GM12892 (cell line): Measurements from ENCODE around the gene LTK.

Experiments used
- DNase-seq: peaks from one replicate; pipeline ENCODE4 v3.0.0; 2011; ENCODE audit not compliant: insufficient read length
- FAIRE-seq: peaks from 2 replicates; lab custom pipeline; 2011; peaks lifted over from hg19 to GRCh38; lab: Jason Lieb, UNC
- POLR2A ChIP-seq: IDR thresholded peaks from 2 replicates; pipeline ENCODE4 v1.6.1; 2011; ENCODE audit warnings: low read depth, low read length, control low read depth
- POLR2AphosphoS5 ChIP-seq: IDR thresholded peaks from 2 replicates; pipeline ENCODE4 v1.6.1; 2011; ENCODE audit warnings: low read depth, low read length, control low read depth
- TAF1 ChIP-seq: IDR thresholded peaks from 2 replicates; pipeline ENCODE4 v1.6.1; 2011; ENCODE audit warnings: low read depth, mild to moderate bottlenecking, control low read depth, low read length, borderline replicate concordance

The LTK gene

DNA sequence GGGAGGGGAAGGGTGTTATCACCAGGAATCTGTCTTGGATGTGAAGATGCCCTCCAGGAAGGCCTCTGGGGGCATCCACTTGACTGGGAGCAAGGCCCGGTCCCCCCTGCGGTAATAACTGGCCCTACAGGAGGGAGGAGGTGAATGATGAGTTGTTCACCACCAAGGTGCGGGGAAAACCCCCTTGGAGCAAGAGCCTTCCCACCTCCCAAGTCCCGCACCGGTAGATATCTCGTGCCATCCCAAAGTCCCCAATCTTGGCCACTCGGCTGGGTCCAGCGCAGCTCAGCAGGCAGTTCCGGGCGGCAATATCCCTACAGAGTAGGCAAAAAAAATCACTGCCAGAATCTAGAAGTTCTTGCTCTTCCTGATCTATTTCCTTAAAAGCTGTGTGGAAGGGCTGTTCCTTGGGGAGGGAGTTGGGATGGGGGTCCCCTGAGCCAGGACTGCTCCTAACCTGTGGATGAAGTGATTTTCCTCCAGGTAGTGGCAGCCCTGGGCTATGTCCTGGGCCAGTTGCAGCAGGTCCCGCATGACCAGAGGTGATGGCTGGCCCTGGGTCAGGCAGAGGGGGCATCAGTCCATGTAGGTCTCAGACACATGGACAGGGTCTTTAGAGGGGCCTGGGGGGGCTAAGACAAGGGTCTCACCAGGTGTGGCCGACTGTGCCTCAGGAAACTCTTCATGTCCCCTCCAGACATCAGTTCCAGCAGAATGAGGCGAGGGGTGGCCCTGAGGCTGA, 8.7 kb downstream of the LTK start:
- FAIRE-seq, result no peak
- TF ChIP-seq TAF1 (no peak), POLR2AphosphoS5 (no peak), POLR2A (no peak)
- DNase-seq, result no peak

DNA sequence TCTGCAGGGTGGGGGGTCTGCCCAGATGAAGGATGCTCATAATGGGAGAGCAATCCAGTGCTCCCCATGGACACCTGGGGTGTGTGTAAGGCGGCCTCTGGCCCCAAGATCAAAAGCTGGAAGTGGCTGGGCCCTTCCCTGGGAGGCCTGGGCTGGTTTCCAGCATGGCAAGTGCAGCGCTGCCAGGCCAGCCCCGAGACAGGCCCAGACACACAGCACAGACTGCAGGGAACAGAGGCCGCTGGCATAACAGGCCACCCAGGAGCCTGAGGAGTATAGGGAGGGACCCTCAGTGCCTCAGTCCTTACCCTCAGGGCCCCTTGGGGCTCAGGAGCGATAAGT, 10.0 kb downstream of the LTK start:
- FAIRE-seq (no peak), DNase-seq (no peak)
- TF ChIP-seq TAF1, result no peak
- TF ChIP-seq POLR2AphosphoS5, result no peak
- no peak for TF ChIP-seq POLR2A

- no peak for FAIRE-seq
- no peak for DNase-seq
Observed at GRCh38 chr15:41502795-41503668, 10.6 kb downstream of the LTK start.

DNA sequence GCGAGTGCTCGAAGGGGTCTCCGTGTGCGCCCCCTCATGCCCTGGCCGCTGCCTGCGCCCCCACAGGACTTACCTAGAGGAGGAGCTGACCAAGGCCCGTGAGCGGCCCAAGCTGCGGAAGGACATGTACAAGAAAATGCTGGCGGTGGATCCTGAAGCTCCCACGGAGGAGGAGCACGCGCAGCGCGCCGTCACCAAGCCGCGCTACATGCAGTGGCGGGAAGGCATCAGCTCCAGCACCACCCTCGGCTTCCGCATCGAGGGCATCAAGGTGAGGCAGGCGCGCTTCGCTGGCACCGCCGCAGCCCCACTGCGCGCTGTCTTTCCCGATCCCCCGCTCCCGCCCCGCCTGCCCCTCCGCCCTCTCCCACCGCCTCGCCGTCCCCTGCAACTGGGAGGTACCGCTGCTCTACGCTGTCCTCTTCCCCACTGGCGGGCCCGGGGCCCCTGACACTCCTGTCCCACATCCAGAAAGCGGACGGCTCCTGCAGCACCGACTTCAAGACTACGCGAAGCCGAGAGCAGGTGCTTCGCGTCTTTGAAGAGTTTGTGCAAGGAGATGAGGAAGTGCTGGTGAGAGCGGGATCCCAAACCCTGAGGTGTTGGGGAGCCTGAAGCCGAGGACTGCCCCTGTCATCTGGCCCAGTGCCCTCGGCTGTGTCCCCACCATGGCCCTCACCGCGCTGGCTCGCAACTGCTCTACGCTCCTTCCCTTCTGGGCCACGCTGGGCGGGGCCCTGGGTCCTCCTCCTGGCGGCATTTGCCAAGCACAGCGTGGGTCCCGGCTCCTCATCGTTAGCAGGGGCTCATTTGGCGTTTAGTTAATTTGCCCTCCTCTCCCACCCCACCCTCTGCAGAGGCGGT, 11.5 kb downstream of the LTK start:
- TF ChIP-seq TAF1, result no peak
- no peak for DNase-seq
- FAIRE-seq, result no peak

More at GRCh38 chr15:41502795-41503668, 10.6 kb downstream of the LTK start:
- TF ChIP-seq POLR2AphosphoS5 (no peak), TAF1 (no peak), POLR2A (no peak)

DNA sequence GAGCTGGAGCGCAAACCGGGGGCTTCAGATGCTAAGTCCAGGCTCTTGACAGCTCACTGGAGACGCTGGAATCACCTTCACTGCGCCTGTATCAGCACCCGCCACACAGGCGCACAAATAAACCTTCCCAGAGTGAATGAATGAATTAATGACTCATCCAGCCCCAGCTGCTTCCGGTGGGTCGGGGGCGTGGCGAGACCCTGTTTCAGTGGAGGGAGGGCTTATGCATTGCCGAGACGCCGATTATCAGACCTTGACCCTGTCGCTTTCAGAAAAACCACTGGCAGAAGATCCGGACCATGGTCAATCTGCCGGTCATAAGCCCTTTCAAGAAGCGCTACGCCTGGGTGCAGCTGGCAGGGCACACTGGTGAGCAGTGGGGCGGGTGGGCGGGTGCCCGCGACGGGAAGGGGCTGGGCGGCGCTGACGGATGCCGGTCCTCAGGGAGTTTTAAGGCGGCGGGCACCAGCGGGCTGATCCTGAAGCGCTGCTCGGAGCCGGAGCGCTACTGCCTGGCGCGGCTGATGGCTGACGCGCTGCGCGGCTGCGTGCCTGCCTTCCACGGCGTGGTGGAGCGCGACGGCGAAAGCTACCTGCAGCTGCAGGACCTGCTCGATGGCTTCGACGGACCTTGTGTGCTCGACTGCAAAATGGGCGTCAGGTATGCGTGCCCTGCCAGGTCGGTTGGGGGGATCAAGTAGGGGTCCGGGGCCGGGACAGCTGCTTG, 12.3 kb downstream of the LTK start:
- FAIRE-seq (peak; percentile 63), DNase-seq (no peak)
- TF ChIP-seq TAF1, result no peak
- TF ChIP-seq POLR2AphosphoS5, result no peak
- TF ChIP-seq POLR2A, result no peak

DNA sequence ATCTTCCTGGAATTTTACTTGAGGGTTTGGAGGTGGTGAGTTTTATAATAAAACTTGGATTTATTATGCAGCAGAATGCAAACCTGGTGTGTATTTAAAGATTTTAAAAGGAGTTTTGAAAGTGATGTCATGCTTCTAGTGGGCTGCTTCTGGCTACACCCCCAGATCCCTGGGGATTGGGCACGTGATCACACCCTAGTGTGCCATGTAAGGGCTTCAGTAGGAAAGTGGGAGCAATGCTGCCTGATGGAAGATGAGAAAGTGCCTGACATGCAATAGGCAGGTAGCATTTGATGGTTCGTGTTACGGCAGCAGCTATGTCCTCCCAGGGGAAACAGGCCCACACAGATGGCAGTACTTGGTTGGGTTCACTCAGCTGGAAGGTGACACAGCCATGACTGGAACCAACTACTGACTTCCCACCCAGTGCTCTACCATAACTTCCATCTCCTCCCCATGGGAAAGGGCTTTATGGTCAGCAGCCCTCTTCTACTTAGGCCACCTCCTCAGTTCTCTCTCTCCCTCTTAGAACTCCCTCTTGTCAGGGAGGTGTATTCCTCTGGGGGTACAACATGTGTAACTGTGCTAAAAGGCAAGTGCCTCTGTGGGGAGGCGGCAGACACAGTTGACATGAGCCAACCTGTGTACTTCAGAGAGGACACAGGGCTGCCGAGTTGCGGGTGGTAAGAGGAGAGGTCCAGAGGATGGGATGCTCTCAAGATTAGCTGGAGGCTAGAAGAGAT, 14.3 kb downstream of the LTK start:
- no peak for FAIRE-seq
- TF ChIP-seq TAF1 (no peak), POLR2A (no peak)
- no peak for DNase-seq

- FAIRE-seq, result no peak
- no peak for TF ChIP-seq TAF1
- TF ChIP-seq POLR2A, result no peak
- TF ChIP-seq POLR2AphosphoS5, result no peak
- no peak for DNase-seq
Observed at GRCh38 chr15:41498657-41499056, 15.0 kb downstream of the LTK start.

- TF ChIP-seq POLR2A (no peak), TAF1 (no peak), POLR2AphosphoS5 (no peak)
- no peak for FAIRE-seq
Observed at GRCh38 chr15:41495736-41496599, 17.7 kb downstream of the LTK start.

GRCh38 chr15:41494922-41495735, 18.5 kb downstream of the LTK start:
- DNase-seq (no peak), FAIRE-seq (no peak)
- no peak for TF ChIP-seq TAF1
- TF ChIP-seq POLR2AphosphoS5, result no peak
- no peak for TF ChIP-seq POLR2A

More at GRCh38 chr15:41495736-41496599, 17.7 kb downstream of the LTK start:
- DNase-seq, result no peak
